K562 (cell line): ENCODE measurements around the gene MED14.

Source experiments
- BRF1 ChIP-seq: IDR thresholded peaks from 3 replicates; pipeline ENCODE4 v1.6.1; 2011; ENCODE audit warnings: borderline replicate concordance, mild to moderate bottlenecking; ENCODE audit not compliant: insufficient read length; ENCODE audit errors: extremely low read depth
- CTCF ChIP-seq, 3 experiments: IDR thresholded peaks in 2 of 3; conservative IDR thresholded peaks in 1 of 3; 2 replicates each; pipeline ENCODE4 v1.5.1; 2011 to 2012; ENCODE audit warnings: low read length in 3 of 3, mild to moderate bottlenecking in 3 of 3, control low read depth in 2 of 3, improper control_type of control experiment in 1 of 3, inconsistent platforms in 1 of 3, low read depth in 1 of 3, mixed read lengths in 1 of 3, moderate library complexity in 1 of 3; ENCODE audit not compliant: insufficient read depth in 2 of 3
- ERF ChIP-seq: fragments of 450-650 bp; formaldehyde crosslinking; IDR thresholded peaks from 2 replicates; pipeline ENCODE4 v1.4.0; 2020; ENCODE audit warnings: mild to moderate bottlenecking, mixed read lengths
- IRF2 ChIP-seq: sonication (generic); formaldehyde crosslinking; IDR thresholded peaks from 2 replicates; pipeline ENCODE4 v1.8.1; 2022; ENCODE audit warnings: mild to moderate bottlenecking, missing genetic modification reagents
- L3MBTL2 ChIP-seq: fragments of 450-650 bp; IDR thresholded peaks from 2 replicates; pipeline ENCODE4 v1.6.1; 2016; ENCODE audit warnings: mild to moderate bottlenecking, moderate library complexity
- MAFF ChIP-seq: IDR thresholded peaks from 2 replicates; pipeline ENCODE4 v1.6.1; 2012; ENCODE audit warnings: low read length, improper control_type of control experiment
- NCOA1 ChIP-seq: fragments of 450-650 bp; IDR thresholded peaks from 2 replicates; pipeline ENCODE4 v1.6.1; 2016; ENCODE audit warnings: low read depth
- PHF8 ChIP-seq: fragments of 200-600 bp; sonication (generic); IDR thresholded peaks from 2 replicates; pipeline ENCODE4 v1.6.1; 2012; ENCODE audit warnings: mixed run types, mild to moderate bottlenecking, inconsistent platforms, low read length, moderate library complexity, borderline replicate concordance
- POLR2A ChIP-seq: fragments of 450-650 bp; conservative IDR thresholded peaks from 2 replicates; pipeline ENCODE4 v1.6.1; 2016
- SIN3B ChIP-seq: fragments of 450-650 bp; IDR thresholded peaks from 2 replicates; pipeline ENCODE4 v1.6.1; 2017; ENCODE audit warnings: low read depth, mild to moderate bottlenecking, moderate library complexity
- TF ChIP-seq, protein P1 (sequence below): sonication (generic); formaldehyde crosslinking; IDR thresholded peaks from 2 replicates; pipeline ENCODE4 v1.9.0; 2022; ENCODE audit warnings: mild to moderate bottlenecking, missing genetic modification reagents

- TF ChIP-seq IRF2 (CRISPR knock-in tag) (no peak), MAFF (no peak), ERF (no peak), NCOA1 (no peak), CTCF (IDR thresholded peaks at IDR 0.05 in 2 of 3, conservative IDR thresholded peaks at IDR 0.05 in 1 of 3; ENCODE audit: insufficient read depth in 2 of 3, low read depth in 1 of 3, low read length in 3 of 3) (no peak), SIN3B (no peak), POLR2A (no peak), PHF8 (no peak), BRF1 (no peak), L3MBTL2 (no peak)
- TF ChIP-seq, protein P1, sequence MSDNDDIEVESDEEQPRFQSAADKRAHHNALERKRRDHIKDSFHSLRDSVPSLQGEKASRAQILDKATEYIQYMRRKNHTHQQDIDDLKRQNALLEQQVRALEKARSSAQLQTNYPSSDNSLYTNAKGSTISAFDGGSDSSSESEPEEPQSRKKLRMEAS (CRISPR knock-in tag) = no peak
These were observed 8.2 kb downstream of the MED14 start for GRCh38 chrX:40727093-40727492.
